ENCODE results near the gene SDCCAG8.

GRCh38 chr1:243388276-243388675 lies 132.4 kb downstream of the SDCCAG8 start:
- TF ChIP-seq, protein P1, sequence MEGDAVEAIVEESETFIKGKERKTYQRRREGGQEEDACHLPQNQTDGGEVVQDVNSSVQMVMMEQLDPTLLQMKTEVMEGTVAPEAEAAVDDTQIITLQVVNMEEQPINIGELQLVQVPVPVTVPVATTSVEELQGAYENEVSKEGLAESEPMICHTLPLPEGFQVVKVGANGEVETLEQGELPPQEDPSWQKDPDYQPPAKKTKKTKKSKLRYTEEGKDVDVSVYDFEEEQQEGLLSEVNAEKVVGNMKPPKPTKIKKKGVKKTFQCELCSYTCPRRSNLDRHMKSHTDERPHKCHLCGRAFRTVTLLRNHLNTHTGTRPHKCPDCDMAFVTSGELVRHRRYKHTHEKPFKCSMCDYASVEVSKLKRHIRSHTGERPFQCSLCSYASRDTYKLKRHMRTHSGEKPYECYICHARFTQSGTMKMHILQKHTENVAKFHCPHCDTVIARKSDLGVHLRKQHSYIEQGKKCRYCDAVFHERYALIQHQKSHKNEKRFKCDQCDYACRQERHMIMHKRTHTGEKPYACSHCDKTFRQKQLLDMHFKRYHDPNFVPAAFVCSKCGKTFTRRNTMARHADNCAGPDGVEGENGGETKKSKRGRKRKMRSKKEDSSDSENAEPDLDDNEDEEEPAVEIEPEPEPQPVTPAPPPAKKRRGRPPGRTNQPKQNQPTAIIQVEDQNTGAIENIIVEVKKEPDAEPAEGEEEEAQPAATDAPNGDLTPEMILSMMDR (conservative IDR thresholded peaks at IDR 0.05; ENCODE audit: low read depth in 2 of 2), result no peak
- TF ChIP-seq POLR2AphosphoS5 (IDR thresholded peaks at IDR 0.05; ENCODE audit: low read depth) (no peak), EZH2phosphoT487 (IDR thresholded peaks at IDR 0.05; ENCODE audit: unreplicated experiment) (no peak), EZH2 (IDR thresholded peaks at IDR 0.05; ENCODE audit: low read depth, unreplicated experiment) (no peak), CREB1 (CRISPR knock-in tag; IDR thresholded peaks at IDR 0.05; ENCODE audit: low read depth) (no peak), JUNB (IDR thresholded peaks at IDR 0.05; ENCODE audit: unreplicated experiment) (no peak), ZNF114 (CRISPR knock-in tag; IDR thresholded peaks at IDR 0.05) (no peak), NANOG (IDR thresholded peaks at IDR 0.05; ENCODE audit: borderline replicate concordance) (no peak), ZNF331 (CRISPR knock-in tag; IDR thresholded peaks at IDR 0.05; ENCODE audit: low read depth) (no peak), ZNF462 (CRISPR knock-in tag; IDR thresholded peaks at IDR 0.05) (no peak), STAT1 (IDR thresholded peaks at IDR 0.05; ENCODE audit: unreplicated experiment) (no peak)
- TF ChIP-seq, protein P2, sequence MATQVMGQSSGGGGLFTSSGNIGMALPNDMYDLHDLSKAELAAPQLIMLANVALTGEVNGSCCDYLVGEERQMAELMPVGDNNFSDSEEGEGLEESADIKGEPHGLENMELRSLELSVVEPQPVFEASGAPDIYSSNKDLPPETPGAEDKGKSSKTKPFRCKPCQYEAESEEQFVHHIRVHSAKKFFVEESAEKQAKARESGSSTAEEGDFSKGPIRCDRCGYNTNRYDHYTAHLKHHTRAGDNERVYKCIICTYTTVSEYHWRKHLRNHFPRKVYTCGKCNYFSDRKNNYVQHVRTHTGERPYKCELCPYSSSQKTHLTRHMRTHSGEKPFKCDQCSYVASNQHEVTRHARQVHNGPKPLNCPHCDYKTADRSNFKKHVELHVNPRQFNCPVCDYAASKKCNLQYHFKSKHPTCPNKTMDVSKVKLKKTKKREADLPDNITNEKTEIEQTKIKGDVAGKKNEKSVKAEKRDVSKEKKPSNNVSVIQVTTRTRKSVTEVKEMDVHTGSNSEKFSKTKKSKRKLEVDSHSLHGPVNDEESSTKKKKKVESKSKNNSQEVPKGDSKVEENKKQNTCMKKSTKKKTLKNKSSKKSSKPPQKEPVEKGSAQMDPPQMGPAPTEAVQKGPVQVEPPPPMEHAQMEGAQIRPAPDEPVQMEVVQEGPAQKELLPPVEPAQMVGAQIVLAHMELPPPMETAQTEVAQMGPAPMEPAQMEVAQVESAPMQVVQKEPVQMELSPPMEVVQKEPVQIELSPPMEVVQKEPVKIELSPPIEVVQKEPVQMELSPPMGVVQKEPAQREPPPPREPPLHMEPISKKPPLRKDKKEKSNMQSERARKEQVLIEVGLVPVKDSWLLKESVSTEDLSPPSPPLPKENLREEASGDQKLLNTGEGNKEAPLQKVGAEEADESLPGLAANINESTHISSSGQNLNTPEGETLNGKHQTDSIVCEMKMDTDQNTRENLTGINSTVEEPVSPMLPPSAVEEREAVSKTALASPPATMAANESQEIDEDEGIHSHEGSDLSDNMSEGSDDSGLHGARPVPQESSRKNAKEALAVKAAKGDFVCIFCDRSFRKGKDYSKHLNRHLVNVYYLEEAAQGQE (IDR thresholded peaks at IDR 0.05; ENCODE audit: unreplicated experiment), result no peak
- TF ChIP-seq, protein P3, sequence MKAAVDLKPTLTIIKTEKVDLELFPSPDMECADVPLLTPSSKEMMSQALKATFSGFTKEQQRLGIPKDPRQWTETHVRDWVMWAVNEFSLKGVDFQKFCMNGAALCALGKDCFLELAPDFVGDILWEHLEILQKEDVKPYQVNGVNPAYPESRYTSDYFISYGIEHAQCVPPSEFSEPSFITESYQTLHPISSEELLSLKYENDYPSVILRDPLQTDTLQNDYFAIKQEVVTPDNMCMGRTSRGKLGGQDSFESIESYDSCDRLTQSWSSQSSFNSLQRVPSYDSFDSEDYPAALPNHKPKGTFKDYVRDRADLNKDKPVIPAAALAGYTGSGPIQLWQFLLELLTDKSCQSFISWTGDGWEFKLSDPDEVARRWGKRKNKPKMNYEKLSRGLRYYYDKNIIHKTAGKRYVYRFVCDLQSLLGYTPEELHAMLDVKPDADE (IDR thresholded peaks at IDR 0.05), result no peak

Data from GM23338 (cell line).